ENCODE results near the gene LGALS3.

The LGALS3 gene

DNA sequence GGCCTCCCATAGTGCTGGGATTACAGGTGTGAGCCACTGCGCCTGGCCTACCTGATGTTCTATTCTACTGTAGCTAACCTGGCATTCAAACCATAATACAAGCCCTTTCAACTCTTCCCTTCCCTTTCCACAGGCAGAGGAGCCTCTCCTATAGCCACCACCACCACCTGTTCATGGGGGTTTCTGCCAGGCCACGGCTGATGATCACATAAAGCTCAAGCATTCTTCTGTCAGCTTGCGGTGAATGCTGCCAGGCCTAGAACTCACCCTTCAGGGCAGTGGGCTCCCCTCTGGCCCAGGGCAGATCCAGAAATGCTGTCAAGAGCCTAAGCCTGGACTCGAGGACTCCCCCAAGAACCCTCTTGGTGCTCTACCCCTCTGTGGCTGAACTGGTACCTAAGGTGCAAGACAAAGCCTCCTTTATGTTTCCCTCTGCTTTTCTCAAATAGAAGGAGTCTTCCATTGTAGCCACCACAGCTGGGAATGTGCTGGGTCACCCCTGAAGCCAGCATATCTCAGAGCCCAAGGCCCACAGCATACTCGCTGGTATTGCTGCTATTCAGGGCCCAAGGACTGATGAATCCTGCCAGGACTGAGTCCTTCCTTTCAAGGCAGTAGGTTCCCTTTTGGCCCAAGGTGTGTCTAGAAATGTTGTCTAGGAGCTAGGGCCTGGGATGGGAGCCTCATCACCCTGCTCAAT, 65.8 kb downstream of the LGALS3 start:
- DNase-seq = no peak
